WTC11 (cell line): ENCODE measurements around the gene SUPT3H. TPM values are rescaled to one million over a fixed set of nuclear protein-coding genes. Genes with fewer than 3 reads are reported as not detected.

Source experiments
- ATAC-seq: fragments of 200-7000 bp; cut with Tn5 transposase; 2 replicates; pipeline ENCODE4 v1.10.0; 2021; ENCODE audit warnings: mild to moderate bottlenecking, moderate library complexity
- CTCF ChIA-PET: fragments of 300-600 bp; sonication (Branson Sonifier 250); formaldehyde crosslinking; loops from one replicate; lab custom pipeline; 2021; ENCODE audit warnings: antibody characterized with exemption; lab: Charles Lee
- POLR2A ChIA-PET: fragments of 350-600 bp; sonication (Branson Sonifier 250); formaldehyde crosslinking; loops from one replicate; lab custom pipeline; 2021; ENCODE audit warnings: antibody characterized with exemption; lab: Charles Lee
- DNase-seq: peaks from one replicate; pipeline ENCODE4 v3.0.0; 2021; ENCODE audit warnings: low spot score
- H3K27ac Mint-ChIP-seq: 2 replicates; pipeline ENCODE4 v1.8.0; 2021; ENCODE audit warnings: mixed read lengths
- H3K27me3 Mint-ChIP-seq: 2 replicates; pipeline ENCODE4 v1.8.0; 2021; ENCODE audit warnings: low read depth, mild to moderate bottlenecking, moderate library complexity, mixed read lengths
- H3K36me3 Mint-ChIP-seq: 2 replicates; pipeline ENCODE4 v1.8.0; 2021; ENCODE audit warnings: mixed read lengths
- H3K4me1 Mint-ChIP-seq: 2 replicates; pipeline ENCODE4 v1.8.0; 2022; ENCODE audit warnings: mixed read lengths
- H3K4me3 Mint-ChIP-seq: 2 replicates; pipeline ENCODE4 v1.8.0; 2021; ENCODE audit warnings: mild to moderate bottlenecking, moderate library complexity, mixed read lengths
- H3K9me3 Mint-ChIP-seq: 2 replicates; pipeline ENCODE4 v1.8.0; 2021; ENCODE audit warnings: mixed read lengths
- ELF4 ChIP-seq: sonication (generic); formaldehyde crosslinking; IDR thresholded peaks from 2 replicates; pipeline ENCODE4 v1.8.1; 2022; ENCODE audit warnings: low read depth, mild to moderate bottlenecking, moderate library complexity, missing genetic modification reagents
- ERG ChIP-seq: fragments of 250-450 bp; sonication (Bioruptor Pico); IDR thresholded peaks from 2 replicates; pipeline ENCODE4 v1.8.0; 2021; ENCODE audit warnings: mild to moderate bottlenecking
- FOXJ3 ChIP-seq: sonication (generic); formaldehyde crosslinking; IDR thresholded peaks from 2 replicates; pipeline ENCODE4 v1.9.0; 2021; ENCODE audit warnings: missing genetic modification reagents, mild to moderate bottlenecking, borderline replicate concordance
- FOXP1 ChIP-seq: sonication (generic); formaldehyde crosslinking; IDR thresholded peaks from 2 replicates; pipeline ENCODE4 v1.8.0; 2022; ENCODE audit warnings: missing genetic modification reagents, mild to moderate bottlenecking, moderate library complexity, borderline replicate concordance
- GABPB1 ChIP-seq: sonication (generic); formaldehyde crosslinking; IDR thresholded peaks from 2 replicates; pipeline ENCODE4 v1.8.1; 2023; ENCODE audit warnings: mild to moderate bottlenecking, missing genetic modification reagents
- JAZF1 ChIP-seq: fragments of 250-450 bp; sonication (Bioruptor Pico); IDR thresholded peaks from 2 replicates; pipeline ENCODE4 v1.9.0; 2021; ENCODE audit warnings: moderate library complexity, mild to moderate bottlenecking, inconsistent platforms
- NFYB ChIP-seq: sonication (generic); formaldehyde crosslinking; conservative IDR thresholded peaks from 2 replicates; pipeline ENCODE4 v1.8.0; 2022; ENCODE audit warnings: low read depth, missing genetic modification reagents
- NR3C1 ChIP-seq: sonication (generic); formaldehyde crosslinking; conservative IDR thresholded peaks from 2 replicates; pipeline ENCODE4 v1.8.1; 2023; ENCODE audit warnings: low read depth, mild to moderate bottlenecking, missing genetic modification reagents
- OVOL2 ChIP-seq: fragments of 250-450 bp; sonication (Bioruptor Pico); IDR thresholded peaks from 2 replicates; pipeline ENCODE4 v1.9.0; 2021; ENCODE audit warnings: mild to moderate bottlenecking, borderline replicate concordance
- PRDM15 ChIP-seq: sonication (generic); formaldehyde crosslinking; IDR thresholded peaks from 2 replicates; pipeline ENCODE4 v1.8.0; 2022; ENCODE audit warnings: missing genetic modification reagents
- PREB ChIP-seq: sonication (generic); formaldehyde crosslinking; IDR thresholded peaks from 2 replicates; pipeline ENCODE4 v1.8.1; 2022; ENCODE audit warnings: mild to moderate bottlenecking, missing genetic modification reagents, moderate library complexity, borderline replicate concordance
- TEAD1 ChIP-seq: sonication (generic); formaldehyde crosslinking; IDR thresholded peaks from 2 replicates; pipeline ENCODE4 v1.8.0; 2022; ENCODE audit warnings: mild to moderate bottlenecking, missing genetic modification reagents
- ZNF121 ChIP-seq: sonication (generic); formaldehyde crosslinking; IDR thresholded peaks from 2 replicates; pipeline ENCODE4 v1.8.0; 2023; ENCODE audit warnings: missing genetic modification reagents
- ZNF138 ChIP-seq: sonication (generic); formaldehyde crosslinking; conservative IDR thresholded peaks from 2 replicates; pipeline ENCODE4 v1.8.1; 2022; ENCODE audit warnings: mild to moderate bottlenecking, moderate library complexity, missing genetic modification reagents
- ZNF219 ChIP-seq: sonication (generic); formaldehyde crosslinking; IDR thresholded peaks from 2 replicates; pipeline ENCODE4 v1.8.0; 2023; ENCODE audit warnings: missing genetic modification reagents, mild to moderate bottlenecking, borderline replicate concordance
- ZNF671 ChIP-seq: fragments of 250-450 bp; sonication (Bioruptor Pico); IDR thresholded peaks from 2 replicates; pipeline ENCODE4 v1.8.0; 2021; ENCODE audit warnings: mild to moderate bottlenecking
- total RNA-seq: library from RNA; stranded (reverse); gene quantifications from 3 replicates; pipeline ENCODE4 v1.2.3, GENCODE V29; 2021
- TF ChIP-seq, protein P1 (sequence below): fragments of 250-450 bp; sonication (Bioruptor Pico); IDR thresholded peaks from 2 replicates; pipeline ENCODE4 v1.9.0; 2021; ENCODE audit warnings: mild to moderate bottlenecking, borderline replicate concordance
- TF ChIP-seq, protein P2 (sequence below): sonication (generic); formaldehyde crosslinking; IDR thresholded peaks from 2 replicates; pipeline ENCODE4 v1.8.0; 2022; ENCODE audit warnings: mild to moderate bottlenecking, missing genetic modification reagents
- TF ChIP-seq, protein P3 (sequence below): sonication (generic); formaldehyde crosslinking; IDR thresholded peaks from 2 replicates; pipeline ENCODE4 v1.8.0; 2022; ENCODE audit warnings: mild to moderate bottlenecking, missing genetic modification reagents
- TF ChIP-seq, protein P4 (sequence below): sonication (generic); formaldehyde crosslinking; conservative IDR thresholded peaks from 2 replicates; pipeline ENCODE4 v1.8.1; 2023; ENCODE audit warnings: mild to moderate bottlenecking, low read depth, missing genetic modification reagents, moderate library complexity

SUPT3H gene
- total RNA-seq, 1 experiment from 2014 or later = 15.3 TPM

DNA sequence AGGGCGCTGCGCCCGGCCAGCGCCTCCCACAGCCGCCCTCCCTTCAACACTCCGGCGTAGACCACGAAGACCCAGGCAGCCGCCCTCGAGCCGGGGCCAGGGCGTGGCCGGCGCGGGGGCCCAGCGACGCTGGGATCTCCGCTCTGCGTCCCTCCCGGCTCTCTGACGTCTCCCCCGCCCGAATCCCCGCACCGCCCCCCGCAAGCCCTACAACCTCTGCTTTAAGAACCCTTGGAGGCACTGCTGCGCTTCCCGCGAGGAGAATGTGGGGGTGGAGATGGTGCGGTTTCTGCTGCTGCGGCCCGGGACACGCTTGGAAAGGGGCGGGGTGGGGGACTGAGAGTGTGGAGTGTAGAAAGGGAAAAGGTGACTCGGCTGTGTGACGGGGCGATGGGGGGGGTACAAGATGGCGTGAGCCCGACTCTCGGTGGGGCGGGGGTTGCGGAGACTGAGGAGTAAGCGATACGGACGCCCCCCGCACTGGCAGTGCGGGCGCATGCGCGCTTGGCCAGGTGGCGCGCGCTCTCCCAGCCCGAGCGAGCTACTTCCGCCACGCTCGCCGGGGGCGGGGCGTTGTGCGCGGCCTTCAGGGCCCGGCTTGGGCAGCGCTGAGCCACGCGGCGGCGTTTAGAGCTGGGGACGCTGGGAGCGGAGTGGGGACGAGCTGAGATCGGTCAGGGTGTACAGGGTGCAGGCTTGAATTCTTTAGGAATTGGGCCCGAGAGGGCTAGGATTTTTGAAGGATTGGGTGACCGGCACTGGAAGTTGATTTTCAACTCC, at the start of gene SUPT3H (continued):
- TF ChIP-seq, protein P1, sequence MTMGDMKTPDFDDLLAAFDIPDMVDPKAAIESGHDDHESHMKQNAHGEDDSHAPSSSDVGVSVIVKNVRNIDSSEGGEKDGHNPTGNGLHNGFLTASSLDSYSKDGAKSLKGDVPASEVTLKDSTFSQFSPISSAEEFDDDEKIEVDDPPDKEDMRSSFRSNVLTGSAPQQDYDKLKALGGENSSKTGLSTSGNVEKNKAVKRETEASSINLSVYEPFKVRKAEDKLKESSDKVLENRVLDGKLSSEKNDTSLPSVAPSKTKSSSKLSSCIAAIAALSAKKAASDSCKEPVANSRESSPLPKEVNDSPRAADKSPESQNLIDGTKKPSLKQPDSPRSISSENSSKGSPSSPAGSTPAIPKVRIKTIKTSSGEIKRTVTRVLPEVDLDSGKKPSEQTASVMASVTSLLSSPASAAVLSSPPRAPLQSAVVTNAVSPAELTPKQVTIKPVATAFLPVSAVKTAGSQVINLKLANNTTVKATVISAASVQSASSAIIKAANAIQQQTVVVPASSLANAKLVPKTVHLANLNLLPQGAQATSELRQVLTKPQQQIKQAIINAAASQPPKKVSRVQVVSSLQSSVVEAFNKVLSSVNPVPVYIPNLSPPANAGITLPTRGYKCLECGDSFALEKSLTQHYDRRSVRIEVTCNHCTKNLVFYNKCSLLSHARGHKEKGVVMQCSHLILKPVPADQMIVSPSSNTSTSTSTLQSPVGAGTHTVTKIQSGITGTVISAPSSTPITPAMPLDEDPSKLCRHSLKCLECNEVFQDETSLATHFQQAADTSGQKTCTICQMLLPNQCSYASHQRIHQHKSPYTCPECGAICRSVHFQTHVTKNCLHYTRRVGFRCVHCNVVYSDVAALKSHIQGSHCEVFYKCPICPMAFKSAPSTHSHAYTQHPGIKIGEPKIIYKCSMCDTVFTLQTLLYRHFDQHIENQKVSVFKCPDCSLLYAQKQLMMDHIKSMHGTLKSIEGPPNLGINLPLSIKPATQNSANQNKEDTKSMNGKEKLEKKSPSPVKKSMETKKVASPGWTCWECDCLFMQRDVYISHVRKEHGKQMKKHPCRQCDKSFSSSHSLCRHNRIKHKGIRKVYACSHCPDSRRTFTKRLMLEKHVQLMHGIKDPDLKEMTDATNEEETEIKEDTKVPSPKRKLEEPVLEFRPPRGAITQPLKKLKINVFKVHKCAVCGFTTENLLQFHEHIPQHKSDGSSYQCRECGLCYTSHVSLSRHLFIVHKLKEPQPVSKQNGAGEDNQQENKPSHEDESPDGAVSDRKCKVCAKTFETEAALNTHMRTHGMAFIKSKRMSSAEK = no peak

DNA sequence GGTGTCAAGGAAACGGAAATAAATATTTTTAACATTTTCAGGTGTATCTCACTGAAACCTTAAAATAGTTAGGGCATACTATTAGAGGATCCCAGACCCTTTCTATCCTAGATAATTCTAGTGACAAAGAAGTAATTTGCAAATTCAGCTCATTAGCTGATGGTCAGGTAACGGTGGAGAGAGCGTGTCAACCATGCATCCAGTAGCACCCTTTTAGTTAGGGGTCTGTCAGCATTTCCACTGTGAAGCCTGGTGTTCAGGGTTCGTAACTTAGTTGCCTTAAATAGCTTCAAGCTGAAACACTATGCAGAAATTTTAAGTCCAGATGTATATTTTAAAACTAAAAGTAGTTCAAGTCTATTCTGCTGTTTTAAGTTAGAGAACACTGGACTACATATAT, 48.5 kb upstream of the SUPT3H start:
- Mint-ChIP-seq H3K27me3 (peaks cover 55% of the 10 kb centered on the region), H3K9me3 (no peaks in the 10 kb centered on the region), H3K27ac (no peak overlapping the region), H3K4me1 (peaks cover 11% of the 10 kb centered on the region), H3K4me3 (no peak overlapping the region), H3K36me3 (no peaks in the 10 kb centered on the region)
- ATAC-seq (no peak), DNase-seq (no peak)
- TF ChIP-seq NFYB (CRISPR knock-in tag) (no peak), FOXJ3 (CRISPR knock-in tag) (no peak), JAZF1 (no peak), OVOL2 (CRISPR knock-in tag) (no peak), ZNF219 (CRISPR knock-in tag) (no peak), PRDM15 (no peak), GABPB1 (CRISPR knock-in tag) (no peak), PREB (no peak), ZNF121 (no peak), ELF4 (CRISPR knock-in tag) (no peak), ERG (CRISPR knock-in tag) (no peak), NR3C1 (CRISPR knock-in tag) (no peak), FOXP1 (CRISPR knock-in tag) (no peak), TEAD1 (no peak), ZNF138 (CRISPR knock-in tag) (no peak), ZNF671 (CRISPR knock-in tag) (no peak)
- TF ChIP-seq, protein P2, sequence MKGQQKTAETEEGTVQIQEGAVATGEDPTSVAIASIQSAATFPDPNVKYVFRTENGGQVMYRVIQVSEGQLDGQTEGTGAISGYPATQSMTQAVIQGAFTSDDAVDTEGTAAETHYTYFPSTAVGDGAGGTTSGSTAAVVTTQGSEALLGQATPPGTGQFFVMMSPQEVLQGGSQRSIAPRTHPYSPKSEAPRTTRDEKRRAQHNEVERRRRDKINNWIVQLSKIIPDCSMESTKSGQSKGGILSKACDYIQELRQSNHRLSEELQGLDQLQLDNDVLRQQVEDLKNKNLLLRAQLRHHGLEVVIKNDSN = no peak
- TF ChIP-seq, protein P3, sequence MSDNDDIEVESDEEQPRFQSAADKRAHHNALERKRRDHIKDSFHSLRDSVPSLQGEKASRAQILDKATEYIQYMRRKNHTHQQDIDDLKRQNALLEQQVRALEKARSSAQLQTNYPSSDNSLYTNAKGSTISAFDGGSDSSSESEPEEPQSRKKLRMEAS = no peak
- TF ChIP-seq, protein P4, sequence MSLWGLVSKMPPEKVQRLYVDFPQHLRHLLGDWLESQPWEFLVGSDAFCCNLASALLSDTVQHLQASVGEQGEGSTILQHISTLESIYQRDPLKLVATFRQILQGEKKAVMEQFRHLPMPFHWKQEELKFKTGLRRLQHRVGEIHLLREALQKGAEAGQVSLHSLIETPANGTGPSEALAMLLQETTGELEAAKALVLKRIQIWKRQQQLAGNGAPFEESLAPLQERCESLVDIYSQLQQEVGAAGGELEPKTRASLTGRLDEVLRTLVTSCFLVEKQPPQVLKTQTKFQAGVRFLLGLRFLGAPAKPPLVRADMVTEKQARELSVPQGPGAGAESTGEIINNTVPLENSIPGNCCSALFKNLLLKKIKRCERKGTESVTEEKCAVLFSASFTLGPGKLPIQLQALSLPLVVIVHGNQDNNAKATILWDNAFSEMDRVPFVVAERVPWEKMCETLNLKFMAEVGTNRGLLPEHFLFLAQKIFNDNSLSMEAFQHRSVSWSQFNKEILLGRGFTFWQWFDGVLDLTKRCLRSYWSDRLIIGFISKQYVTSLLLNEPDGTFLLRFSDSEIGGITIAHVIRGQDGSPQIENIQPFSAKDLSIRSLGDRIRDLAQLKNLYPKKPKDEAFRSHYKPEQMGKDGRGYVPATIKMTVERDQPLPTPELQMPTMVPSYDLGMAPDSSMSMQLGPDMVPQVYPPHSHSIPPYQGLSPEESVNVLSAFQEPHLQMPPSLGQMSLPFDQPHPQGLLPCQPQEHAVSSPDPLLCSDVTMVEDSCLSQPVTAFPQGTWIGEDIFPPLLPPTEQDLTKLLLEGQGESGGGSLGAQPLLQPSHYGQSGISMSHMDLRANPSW (CRISPR knock-in tag) = no peak
- ChIA-PET POLR2A (no interaction called here), CTCF (interaction anchor here (1.0 kb wide), 1 partner anchor 288 kb away, joined by 4 read pairs; no protein-coding TSS in a partner anchor)
